Esophagus squamous epithelium (tissue), 5 donors: ENCODE measurements around the gene COL7A1. TPM values are rescaled to one million over a fixed set of nuclear protein-coding genes. Genes with fewer than 3 reads are reported as not detected.
A peak's percentile ranks its signal among the peaks of the same experiment; 100 is the strongest.

Source experiments
- DNase-seq: peaks from one replicate; lab custom pipeline; 2025; lab: John Stamatoyannopoulos, UW
- H3K27ac ChIP-seq, 4 donors: fragments of 200-600 bp; sonication (generic); one replicate each; pipeline ENCODE4 v1.5.1; 2016 to 2019; ENCODE audit warnings: mild to moderate bottlenecking in 1 of 4
- H3K27me3 ChIP-seq, 4 donors: fragments of 200-600 bp; sonication (generic); 1 replicate in 3 of 4; 2 replicates in 1 of 4; pipeline versions ENCODE4 v1.5.1 to v1.6.0; 2017 to 2021; ENCODE audit warnings: antibody characterized with exemption in 1 of 4
- H3K36me3 ChIP-seq, 3 donors: fragments of 200-600 bp; sonication (generic); one replicate each; pipeline ENCODE4 v1.5.1; 2016 to 2019
- H3K4me1 ChIP-seq, 3 donors: fragments of 200-600 bp; sonication (generic); one replicate each; pipeline ENCODE4 v1.5.1; 2017 to 2019
- H3K4me3 ChIP-seq, 4 donors: fragments of 200-600 bp; sonication (generic); 1 replicate in 3 of 4; 2 replicates in 1 of 4; pipeline ENCODE4 v1.5.1; 2016 to 2019; ENCODE audit warnings: mild to moderate bottlenecking in 2 of 4, moderate library complexity in 1 of 4
- H3K9me3 ChIP-seq, 3 donors: fragments of 200-600 bp; sonication (generic); one replicate each; pipeline ENCODE4 v1.5.1; 2016 to 2019
- CTCF ChIP-seq, 6 experiments: fragments of 450-650 bp in 4 of 6; fragments of 200-600 bp in 2 of 6; sonication (generic) in 2 of 6; IDR thresholded peaks; one replicate each; pipeline ENCODE4 v1.5.1; 2016 to 2019; ENCODE audit warnings: antibody characterized with exemption in 6 of 6, mild to moderate bottlenecking in 4 of 6, moderate library complexity in 4 of 6
- POLR2A ChIP-seq, 4 donors: fragments of 450-650 bp; IDR thresholded peaks; one replicate each; pipeline ENCODE4 v1.6.1; 2017; ENCODE audit warnings: antibody characterized with exemption in 4 of 4, mild to moderate bottlenecking in 4 of 4, moderate library complexity in 3 of 4
- WGBS, 2 donors: methylation state at CpG; one replicate each; pipeline ENCODE4 v1.1.5; 2018; 5-methylcytosine and 5-hydroxymethylcytosine counted together
- intact Hi-C: fragments of 100-400 bp; cut with DNase I; formaldehyde crosslinking; loops from one replicate; pipeline ENCODE4 v1.15.0; 2022
- total RNA-seq, 4 donors: library from RNA; depleted of rRNA; stranded (reverse); fragments of >200 nt; gene quantifications; one replicate each; pipeline ENCODE4 v1.1.0, GENCODE V29; 2016
- donor health status: DM: yes; HTN: yes; CAD: no.

The COL7A1 gene
- total RNA-seq, 4 donors from 2014 or later: 52.8 to 125 (median 69.0) TPM

- no peak for TF ChIP-seq POLR2A (IDR thresholded peaks at IDR 0.05)
- H3K4me1 ChIP-seq: peaks cover 54 to 100% (median 69%) of the 10 kb centered on the region in 3 donors
- no peak for DNase-seq
- peaks cover 19 to 50% (median 23%) of the 10 kb centered on the region in 3 donors for H3K36me3 ChIP-seq
- WGBS, 2 donors: 66 to 79% methylated on average over 5 to 7 of the region's 8 CpGs
- no peak overlapping the region for H3K4me3 ChIP-seq
- H3K27ac ChIP-seq: peak overlapping the region; percentile 82 to 90 (median 89)
- intact Hi-C loops: no loop called here
- H3K27me3 ChIP-seq: peaks cover 0 to 28% (median 0%) of the 10 kb centered on the region in 4 donors
- H3K9me3 ChIP-seq: no peaks in the 10 kb centered on the region
Observed at GRCh38 chr3:48596676-48597407, 1.7 kb upstream of the COL7A1 start.

GRCh38 chr3:48596157-48596556, 1.0 kb upstream of the COL7A1 start:
- peak overlapping the region; percentile 82 to 90 (median 89) for H3K27ac ChIP-seq
- peaks cover 0 to 28% (median 0%) of the 10 kb centered on the region in 4 donors for H3K27me3 ChIP-seq
- H3K4me1 ChIP-seq: peaks cover 54 to 100% (median 69%) of the 10 kb centered on the region in 3 donors
- WGBS, 2 donors: 68 to 73% methylated on average over 4 to 5 of the region's 5 CpGs
- no peak overlapping the region for H3K4me3 ChIP-seq
- H3K9me3 ChIP-seq: no peaks in the 10 kb centered on the region
- peaks cover 15 to 49% (median 16%) of the 10 kb centered on the region in 3 donors for H3K36me3 ChIP-seq
- intact Hi-C loops: no loop called here
- DNase-seq: no peak
- TF ChIP-seq CTCF (IDR thresholded peaks at IDR 0.05) (no peak), POLR2A (IDR thresholded peaks at IDR 0.05) (no peak)

- Histone ChIP-seq H3K27ac (peak overlapping the region; percentile 82 to 90 (median 89)), H3K4me1 (peaks cover 54 to 95% (median 67%) of the 10 kb centered on the region in 3 donors), H3K9me3 (no peaks in the 10 kb centered on the region), H3K27me3 (peaks cover 0 to 28% (median 0%) of the 10 kb centered on the region in 4 donors), H3K4me3 (peak overlapping the region in 3 of 4 donors; percentile 55 to 68 (median 57)), H3K36me3 (peaks cover 9 to 47% (median 11%) of the 10 kb centered on the region in 3 donors)
- DNase-seq: no peak
- intact Hi-C loops: no loop called here
- TF ChIP-seq POLR2A (IDR thresholded peaks at IDR 0.05): no peak
- no peak for TF ChIP-seq CTCF (IDR thresholded peaks at IDR 0.05)
- 29 to 37% methylated on average over 3 to 6 of the region's 10 CpGs for WGBS, 2 donors
Observed at GRCh38 chr3:48595526-48596121, 495 bp upstream of the COL7A1 start.

GRCh38 chr3:48594417-48595049, 596 bp downstream of the COL7A1 start:
- H3K4me1 ChIP-seq: peaks cover 45 to 84% (median 56%) of the 10 kb centered on the region in 3 donors
- intact Hi-C loops: no loop called here

More at GRCh38 chr3:48594417-48595049, 596 bp downstream of the COL7A1 start:
- Histone ChIP-seq H3K36me3 (peaks cover 0 to 41% (median under 1%) of the 10 kb centered on the region in 3 donors), H3K9me3 (no peaks in the 10 kb centered on the region), H3K4me3 (peak overlapping the region; percentile 40 to 68 (median 56)), H3K27me3 (peaks cover 0 to 28% (median 0%) of the 10 kb centered on the region in 4 donors), H3K27ac (peak overlapping the region; percentile 82 to 90 (median 89))
- DNase-seq: no peak
- TF ChIP-seq POLR2A (IDR thresholded peaks at IDR 0.05) (no peak), CTCF (IDR thresholded peaks at IDR 0.05) (no peak)
- WGBS, 2 donors: 17 to 21% methylated on average over 9 to 17 of the region's 39 CpGs
